Stomach (tissue), 9 donors: Measurements from ENCODE around the gene FER1L5. TPM values are rescaled to one million over a fixed set of nuclear protein-coding genes. Genes with fewer than 3 reads are reported as not detected.

Source experiments
- DNase-seq, 2 donors: peaks; one replicate each; pipeline versions ENCODE4 v3.0.0 to v3.0.0-alpha.2; 2013 to 2019
- H3K27ac ChIP-seq, 5 donors: fragments of 200-600 bp in 4 of 5; sonication (generic) in 4 of 5; one replicate each; pipeline ENCODE4 v1.5.1; 2013 to 2019; ENCODE audit warnings: mild to moderate bottlenecking in 1 of 5, moderate library complexity in 1 of 5
- H3K27me3 ChIP-seq, 3 donors: fragments of 200-600 bp; sonication (generic); one replicate each; pipeline ENCODE4 v1.5.1; 2017 to 2019; ENCODE audit warnings: mixed run types in 1 of 3
- H3K36me3 ChIP-seq, 4 donors: fragments of 200-600 bp; sonication (generic); 1 replicate in 3 of 4; 2 replicates in 1 of 4; pipeline ENCODE4 v1.5.1; 2016 to 2019
- H3K4me1 ChIP-seq, 4 donors: fragments of 200-600 bp; sonication (generic); one replicate each; pipeline ENCODE4 v1.5.1; 2016 to 2019
- H3K4me3 ChIP-seq, 4 donors: fragments of 200-600 bp; sonication (generic) in 3 of 4; one replicate each; pipeline ENCODE4 v1.5.1; 2016 to 2019; ENCODE audit warnings: mild to moderate bottlenecking in 1 of 4
- H3K9me3 ChIP-seq, 4 donors: fragments of 200-600 bp; sonication (generic); one replicate each; pipeline ENCODE4 v1.5.1; 2016 to 2019
- EP300 ChIP-seq: sonication (generic); formaldehyde crosslinking; IDR thresholded peaks from one replicate; pipeline ENCODE4 v1.6.1; 2017; ENCODE audit warnings: antibody characterized with exemption
- POLR2A ChIP-seq, 4 donors: fragments of 450-650 bp; IDR thresholded peaks; one replicate each; pipeline ENCODE4 v1.6.1; 2016; ENCODE audit warnings: antibody characterized with exemption in 4 of 4, control low read depth in 2 of 4, mild to moderate bottlenecking in 1 of 4, moderate library complexity in 1 of 4
- POLR2AphosphoS5 ChIP-seq, 3 donors: sonication (generic); formaldehyde crosslinking; IDR thresholded peaks; one replicate each; pipeline ENCODE4 v1.6.1; 2016; ENCODE audit warnings: antibody characterized with exemption in 3 of 3
- WGBS, 5 donors: extraction: QIAGEN DNeasy Blood & Tissue Kit in 3 of 5; methylation state at CpG; one replicate each; pipeline versions ENCODE4 v1.1.5 to v1.1.7; 2013 to 2018; 5-methylcytosine and 5-hydroxymethylcytosine counted together
- intact Hi-C: fragments of 100-400 bp; cut with DNase I; formaldehyde crosslinking; loops from one replicate; pipeline ENCODE4 v1.15.1; 2023; ENCODE audit warnings: low total_unique reads
- polyA plus RNA-seq, 3 donors: library from polyadenylated mRNA; stranded (reverse); fragments of 200-250 nt; gene quantifications; one replicate each; pipeline ENCODE4 v1.2.3, GENCODE V29; 2013
- total RNA-seq, 5 donors: library from RNA; depleted of rRNA; stranded (reverse); fragments of >200 nt; gene quantifications; one replicate each; pipeline versions ENCODE4 v1.1.0 to v1.2.3, GENCODE V29; 2014 to 2016
- TF ChIP-seq, protein P1 (sequence below), 7 experiments: fragments of 450-650 bp in 4 of 7; fragments of 200-600 bp in 3 of 7; sonication (generic) in 3 of 7; IDR thresholded peaks; one replicate each; pipeline ENCODE4 v1.5.1; 2016 to 2019; ENCODE audit warnings: antibody characterized with exemption in 7 of 7, control low read depth in 2 of 7, mild to moderate bottlenecking in 1 of 7
- donor health status: healthy with polysubstance abuse.
- donor health status: Bipolar disorder and iron deficiency.
- donor health status: healthy.

FER1L5 gene
- total and polyA plus RNA-seq, 8 donors: 0.03 to 0.73 (median 0.06) TPM; not detected in 5

GRCh38 chr2:96625571-96626552, 16.7 kb upstream of the FER1L5 start:
- TF ChIP-seq, protein P1, sequence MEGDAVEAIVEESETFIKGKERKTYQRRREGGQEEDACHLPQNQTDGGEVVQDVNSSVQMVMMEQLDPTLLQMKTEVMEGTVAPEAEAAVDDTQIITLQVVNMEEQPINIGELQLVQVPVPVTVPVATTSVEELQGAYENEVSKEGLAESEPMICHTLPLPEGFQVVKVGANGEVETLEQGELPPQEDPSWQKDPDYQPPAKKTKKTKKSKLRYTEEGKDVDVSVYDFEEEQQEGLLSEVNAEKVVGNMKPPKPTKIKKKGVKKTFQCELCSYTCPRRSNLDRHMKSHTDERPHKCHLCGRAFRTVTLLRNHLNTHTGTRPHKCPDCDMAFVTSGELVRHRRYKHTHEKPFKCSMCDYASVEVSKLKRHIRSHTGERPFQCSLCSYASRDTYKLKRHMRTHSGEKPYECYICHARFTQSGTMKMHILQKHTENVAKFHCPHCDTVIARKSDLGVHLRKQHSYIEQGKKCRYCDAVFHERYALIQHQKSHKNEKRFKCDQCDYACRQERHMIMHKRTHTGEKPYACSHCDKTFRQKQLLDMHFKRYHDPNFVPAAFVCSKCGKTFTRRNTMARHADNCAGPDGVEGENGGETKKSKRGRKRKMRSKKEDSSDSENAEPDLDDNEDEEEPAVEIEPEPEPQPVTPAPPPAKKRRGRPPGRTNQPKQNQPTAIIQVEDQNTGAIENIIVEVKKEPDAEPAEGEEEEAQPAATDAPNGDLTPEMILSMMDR (IDR thresholded peaks at IDR 0.05): no peak
- TF ChIP-seq EP300: no peak
- no peak for TF ChIP-seq POLR2AphosphoS5 (IDR thresholded peaks at IDR 0.05)
- no peak for TF ChIP-seq POLR2A (IDR thresholded peaks at IDR 0.05)
- H3K36me3 ChIP-seq: peaks cover 24 to 60% (median 54%) of the 10 kb centered on the region in 4 donors
- H3K9me3 ChIP-seq: no peaks in the 10 kb centered on the region
- H3K27me3 ChIP-seq: no peaks in the 10 kb centered on the region
- H3K4me3 ChIP-seq: no peak overlapping the region
- WGBS, 5 donors: 43 to 51% (median 48%) methylated on average over 5 of the region's 5 CpGs
- intact Hi-C loops: no loop called here
- peaks cover 3 to 36% (median 20%) of the 10 kb centered on the region in 4 donors for H3K4me1 ChIP-seq
- DNase-seq: no peak
- H3K27ac ChIP-seq: peak overlapping the region in 4 of 5 donors; percentile 25 to 32 (median 28)

GRCh38 chr2:96626553-96626942, 16.0 kb upstream of the FER1L5 start:
- H3K4me3 ChIP-seq: no peak overlapping the region
- peaks cover 29 to 63% (median 59%) of the 10 kb centered on the region in 4 donors for H3K36me3 ChIP-seq
- no peak for DNase-seq
- peak overlapping the region in 4 of 5 donors; percentile 25 to 32 (median 28) for H3K27ac ChIP-seq
- TF ChIP-seq EP300: no peak
- TF ChIP-seq POLR2AphosphoS5 (IDR thresholded peaks at IDR 0.05): no peak
- TF ChIP-seq, protein P1 (IDR thresholded peaks at IDR 0.05): no peak
- no peak for TF ChIP-seq POLR2A (IDR thresholded peaks at IDR 0.05)
- WGBS, 5 donors: 43 to 72% (median 52%) methylated on average over 2 of the region's 2 CpGs
- H3K4me1 ChIP-seq: peaks cover 3 to 42% (median 21%) of the 10 kb centered on the region in 4 donors
- no peaks in the 10 kb centered on the region for H3K27me3 ChIP-seq
- intact Hi-C loops: no loop called here
- no peaks in the 10 kb centered on the region for H3K9me3 ChIP-seq

GRCh38 chr2:96631804-96632435, 10.6 kb upstream of the FER1L5 start:
- 59 to 81% (median 75%) methylated on average over 4 of the region's 4 CpGs for WGBS, 5 donors
- TF ChIP-seq POLR2AphosphoS5 (IDR thresholded peaks at IDR 0.05): peak in 1 of 3 donors; percentile 11
- TF ChIP-seq, protein P1 (IDR thresholded peaks at IDR 0.05): no peak
- DNase-seq: no peak
- H3K36me3 ChIP-seq: peaks cover 34 to 74% (median 68%) of the 10 kb centered on the region in 4 donors
- intact Hi-C loops: no loop called here
- H3K4me3 ChIP-seq: no peak overlapping the region
- no peaks in the 10 kb centered on the region for H3K27me3 ChIP-seq
- H3K27ac ChIP-seq: peak overlapping the region in 1 of 5 donors; percentile 38
- peaks cover 22 to 71% (median 43%) of the 10 kb centered on the region in 4 donors for H3K4me1 ChIP-seq
- no peaks in the 10 kb centered on the region for H3K9me3 ChIP-seq

- H3K4me3 ChIP-seq: no peak overlapping the region
- WGBS, 5 donors: 86 to 97% (median 93%) methylated on average over 9 of the region's 9 CpGs
- H3K36me3 ChIP-seq: peaks cover 19 to 59% (median 54%) of the 10 kb centered on the region in 4 donors
- DNase-seq: no peak
- TF ChIP-seq POLR2A (IDR thresholded peaks at IDR 0.05) (no peak), EP300 (no peak), POLR2AphosphoS5 (IDR thresholded peaks at IDR 0.05) (no peak)
- TF ChIP-seq, protein P1 (IDR thresholded peaks at IDR 0.05): no peak
- intact Hi-C loops: no loop called here
- H3K27ac ChIP-seq: no peak overlapping the region
- no peaks in the 10 kb centered on the region for H3K9me3 ChIP-seq
- H3K4me1 ChIP-seq: peaks cover 19 to 73% (median 49%) of the 10 kb centered on the region in 4 donors
- no peaks in the 10 kb centered on the region for H3K27me3 ChIP-seq
Measured at GRCh38 chr2:96633641-96634040, 8.9 kb upstream of the FER1L5 start.
